SH-SY5Y (cell line): ENCODE measurements around the gene AFTPH.

Experiments
- GATA2 ChIP-seq: IDR thresholded peaks from 2 replicates; pipeline ENCODE4 v1.6.1; 2011; ENCODE audit warnings: mild to moderate bottlenecking, low read depth, low read length
- GATA3 ChIP-seq: IDR thresholded peaks from 2 replicates; pipeline ENCODE4 v1.6.1; 2011; ENCODE audit warnings: low read depth, mild to moderate bottlenecking, low read length, moderate library complexity

GRCh38 chr2:64587561-64587960 lies 63.4 kb downstream of the AFTPH start:
- TF ChIP-seq GATA2 (no peak), GATA3 (no peak)
